Fibroblast of skin of left quadriceps (primary cell): ENCODE measurements around the gene EMC6.

Source experiments
- DNase-seq, 2 experiments: peaks; one replicate each; pipeline ENCODE4 v3.0.0-alpha.2; 2013; ENCODE audit warnings: low read depth in 2 of 2

Gene EMC6

DNA sequence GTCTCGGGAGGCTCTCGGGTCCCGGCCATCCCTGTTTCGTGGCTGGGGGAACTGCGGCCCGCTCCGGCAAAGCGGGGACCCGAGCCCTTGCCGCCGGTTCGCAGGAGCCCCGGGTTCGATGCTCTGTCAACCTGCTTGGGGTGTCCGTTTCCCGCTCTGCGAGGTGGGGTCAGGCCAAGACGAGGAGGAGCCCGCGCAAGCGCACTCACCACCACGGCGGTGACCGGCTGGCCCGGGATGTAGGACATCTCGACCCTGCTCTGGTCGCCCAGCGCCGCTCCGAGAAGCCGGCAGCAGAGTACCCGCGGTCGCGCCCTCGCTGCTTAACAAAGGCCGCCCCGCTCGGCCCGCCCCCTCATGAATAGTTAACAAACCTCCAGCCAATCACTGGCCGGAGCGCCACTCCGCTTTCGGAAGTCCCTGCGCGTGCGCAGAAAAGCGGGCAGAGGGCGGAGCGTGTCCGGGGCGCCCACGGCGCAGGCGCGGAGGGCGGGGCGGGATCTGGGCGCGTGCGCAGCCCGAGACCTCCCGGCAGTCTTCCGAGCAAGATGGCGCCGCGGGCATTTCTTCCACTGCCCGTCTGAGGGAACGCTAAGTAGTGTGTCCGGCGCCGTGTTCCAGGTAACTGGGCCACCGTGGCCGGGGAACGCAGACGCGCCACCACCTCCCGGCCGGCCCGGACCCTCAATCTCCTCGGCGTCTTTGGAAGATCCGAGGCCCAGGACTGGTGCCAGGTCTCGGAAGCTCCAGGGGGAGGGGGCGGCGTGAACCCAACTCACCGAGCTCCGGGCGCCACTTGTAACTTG is at the start of gene EMC6, which contains the start of gene TAX1BP3:
TSS of gene EMC6 (plus strand) at position 534 of the 806 bp plus-strand sequence. CDS start 335 bp downstream, outside the sequence.
TSS of gene TAX1BP3 (minus strand) at position 300 of the 806 bp plus-strand sequence. CDS start at position 248, 52 bp downstream.
- peak; percentile 94 to 95 for DNase-seq

DNA sequence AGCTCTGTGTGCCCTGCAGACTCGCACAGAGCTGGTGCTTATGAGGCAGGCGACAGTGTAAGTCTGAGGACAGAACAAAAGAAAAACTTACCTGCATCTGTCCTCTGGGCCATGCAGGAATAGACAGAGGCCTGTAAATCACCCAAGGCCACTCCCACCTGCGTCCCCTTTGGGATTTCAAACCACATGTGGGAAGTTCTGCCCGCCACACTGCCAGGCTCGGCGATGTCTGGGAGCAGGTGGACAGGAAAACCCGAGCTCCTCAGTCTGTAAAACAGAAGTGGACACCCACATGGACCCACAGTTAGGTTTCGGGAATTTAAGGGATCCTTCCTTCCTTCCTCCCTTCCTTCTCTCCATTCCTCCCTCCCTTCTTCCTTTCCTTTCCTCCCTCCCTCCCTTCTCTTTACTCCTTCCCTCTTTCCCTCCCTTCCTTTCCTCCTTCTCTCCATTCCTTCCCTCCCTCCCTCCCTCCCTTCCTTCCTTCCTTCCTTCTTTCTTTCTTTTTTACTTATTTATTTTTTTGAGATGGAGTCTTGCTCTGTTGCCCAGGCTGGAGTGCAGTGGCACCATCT is 47.4 kb upstream of the EMC6 start:
- DNase-seq = no peak

DNA sequence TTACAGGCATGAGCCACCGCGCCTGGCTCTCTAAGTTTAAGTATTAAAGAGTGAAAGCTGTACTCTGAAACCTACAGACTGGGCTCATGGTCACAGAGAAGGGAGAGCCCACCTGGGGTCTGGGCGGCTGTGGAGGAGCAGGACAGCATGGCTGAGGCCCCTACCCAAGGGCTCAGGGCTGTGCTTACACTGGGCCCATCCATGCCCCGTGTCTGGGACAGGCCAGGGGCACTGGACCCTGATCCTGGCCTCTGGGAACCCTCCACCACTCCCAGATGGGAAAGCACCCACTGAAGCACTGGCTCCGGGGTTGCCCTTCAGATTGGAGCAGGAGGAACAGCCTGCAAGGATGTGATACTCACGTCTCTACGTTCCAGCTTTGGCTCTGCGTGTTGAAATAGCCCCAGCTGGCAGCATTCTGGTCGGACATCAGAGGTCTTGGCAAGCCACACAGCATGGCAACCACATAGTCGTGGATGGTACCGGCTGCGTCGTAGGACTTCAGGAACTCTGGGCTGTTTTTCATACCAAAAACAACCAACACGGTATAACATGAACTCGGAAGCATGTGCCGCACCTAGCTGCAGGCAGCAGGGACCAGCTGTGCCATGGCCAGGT is 45.5 kb upstream of the EMC6 start:
- no peak for DNase-seq

DNA sequence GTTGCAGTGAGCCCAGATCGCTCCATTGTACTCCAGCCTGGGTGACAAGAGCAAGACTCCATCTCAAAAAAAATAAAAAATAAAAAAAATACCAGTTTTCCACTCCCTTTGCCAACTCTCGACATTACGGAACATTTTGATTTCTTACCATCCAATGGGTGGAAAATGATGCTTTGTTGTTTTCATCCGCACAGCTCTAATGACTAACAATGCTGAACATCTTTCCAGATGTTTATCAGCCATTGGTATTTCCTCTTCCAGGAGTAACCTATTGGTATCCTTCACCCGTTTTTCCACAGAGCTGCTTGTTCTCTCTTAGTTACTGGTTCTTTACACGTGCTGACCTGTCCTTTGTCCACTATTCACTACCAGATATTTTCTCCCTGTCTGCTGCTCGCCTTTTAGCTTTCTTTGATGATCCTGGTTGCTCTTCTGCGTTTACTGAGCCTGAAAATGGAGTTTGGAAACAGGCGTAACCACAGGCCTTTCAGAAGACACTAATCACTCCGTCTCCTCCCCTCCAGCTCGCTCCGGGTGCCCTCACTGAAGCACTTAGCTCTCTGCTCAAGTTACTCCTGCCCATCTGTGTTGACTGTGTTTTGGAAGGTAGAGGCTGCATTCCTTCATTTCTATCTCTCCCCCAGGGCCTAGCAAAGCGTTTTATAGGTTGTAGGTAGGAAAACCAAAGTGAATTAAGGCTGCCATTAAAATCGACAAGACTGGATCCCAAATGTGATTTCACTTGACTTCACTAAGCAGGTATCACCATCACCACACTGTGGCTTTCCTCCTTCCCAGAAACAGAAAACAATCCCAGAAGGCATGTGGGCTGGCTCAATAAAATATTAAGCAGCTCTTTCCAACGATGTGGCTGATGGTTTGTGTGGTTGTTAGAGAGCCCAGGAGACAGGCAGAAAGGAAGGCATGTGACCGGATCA is 41.5 kb upstream of the EMC6 start:
- DNase-seq = no peak

DNA sequence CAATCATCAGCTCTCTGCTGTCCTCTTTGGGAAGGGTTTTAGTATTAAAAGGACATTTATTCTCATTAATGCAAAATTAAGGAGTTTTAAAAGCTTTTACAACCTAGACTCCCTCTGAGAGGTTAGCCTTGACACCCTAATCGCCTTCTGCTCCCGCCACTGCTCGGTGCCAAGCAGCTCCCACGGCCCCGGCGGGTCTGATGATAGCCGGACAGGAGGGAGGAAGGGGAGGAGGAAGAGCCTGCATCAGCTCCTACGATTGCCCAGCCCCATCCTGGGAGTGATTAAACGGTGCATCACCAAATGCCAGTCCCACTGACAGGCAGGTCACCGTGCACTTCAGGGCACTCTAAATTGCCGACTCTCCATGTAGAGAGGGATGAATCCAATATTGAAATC is 40.8 kb upstream of the EMC6 start:
- DNase-seq = no peak

DNA sequence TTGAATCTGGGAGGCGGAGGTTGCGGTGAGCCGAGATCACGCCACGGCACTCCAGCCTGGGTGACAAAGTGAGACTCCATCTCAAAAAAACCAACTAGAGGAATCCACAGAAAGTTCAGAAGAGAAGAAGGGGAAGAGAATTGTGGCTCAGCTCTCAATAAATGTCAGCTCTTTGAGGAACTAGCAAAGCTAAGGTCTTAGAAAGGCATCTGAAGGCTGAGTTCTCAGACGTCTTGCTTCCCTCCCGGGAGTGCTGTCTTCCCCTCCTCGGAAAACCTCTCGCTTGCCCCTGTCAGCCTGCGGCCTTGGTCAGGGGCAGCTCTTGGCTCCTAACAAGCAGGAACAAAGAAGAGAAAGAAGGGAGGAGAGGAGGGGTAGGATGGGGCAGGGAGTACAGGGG is 37.8 kb upstream of the EMC6 start:
- no peak for DNase-seq

DNA sequence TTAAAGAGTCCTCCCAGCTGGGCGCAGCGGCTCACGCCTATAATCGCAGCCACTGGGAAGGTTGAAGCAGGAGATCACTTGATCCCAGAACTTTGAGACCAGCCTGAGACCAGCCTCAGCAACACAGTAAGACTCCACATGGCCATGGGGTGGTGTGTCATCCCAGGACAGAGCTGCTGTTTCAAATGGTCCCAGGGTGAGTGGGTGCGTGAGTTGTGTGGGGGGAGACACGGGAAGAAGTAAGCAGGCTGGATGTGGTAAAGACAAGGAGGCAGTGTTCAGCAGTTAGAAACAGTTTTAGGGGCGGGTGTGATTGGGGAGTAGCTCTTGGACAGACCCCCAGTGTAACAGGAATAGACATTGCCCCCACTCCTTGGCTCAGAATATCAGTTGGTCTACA is 36.3 kb upstream of the EMC6 start:
- DNase-seq = no peak

DNA sequence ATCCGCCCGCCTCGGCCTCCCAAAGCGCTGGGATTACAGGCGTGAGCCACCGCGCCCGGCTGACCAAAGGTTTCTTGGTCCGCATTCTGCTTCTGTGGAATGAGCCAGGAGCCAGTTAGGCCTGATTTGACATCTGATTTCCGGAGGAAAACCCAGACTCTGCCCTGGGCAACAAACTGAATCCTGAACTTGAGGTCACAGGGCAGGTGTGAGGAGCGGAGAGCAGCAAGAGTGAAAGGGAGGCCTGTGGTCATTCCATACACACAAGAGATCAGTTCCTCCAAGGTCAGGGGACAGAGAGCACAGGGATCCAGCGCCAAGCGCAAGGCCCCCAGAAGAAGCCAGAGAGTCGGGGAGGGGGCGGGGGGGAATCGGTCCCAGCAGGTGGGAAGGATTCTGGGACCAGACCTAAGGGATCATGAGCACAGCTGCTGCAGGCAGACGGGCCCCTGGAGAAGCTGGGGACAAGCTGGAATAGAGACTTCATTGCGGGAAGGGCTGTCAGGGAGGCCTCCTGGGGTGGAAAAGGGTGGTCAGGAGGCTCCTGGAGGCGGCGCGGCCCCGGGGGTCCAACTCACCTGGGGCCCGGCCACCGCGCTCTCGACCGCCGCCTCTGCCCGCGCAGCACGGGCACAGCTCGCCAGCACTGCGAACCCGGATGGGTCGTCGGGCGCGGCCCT is 33.0 kb upstream of the EMC6 start:
- DNase-seq = no peak

DNA sequence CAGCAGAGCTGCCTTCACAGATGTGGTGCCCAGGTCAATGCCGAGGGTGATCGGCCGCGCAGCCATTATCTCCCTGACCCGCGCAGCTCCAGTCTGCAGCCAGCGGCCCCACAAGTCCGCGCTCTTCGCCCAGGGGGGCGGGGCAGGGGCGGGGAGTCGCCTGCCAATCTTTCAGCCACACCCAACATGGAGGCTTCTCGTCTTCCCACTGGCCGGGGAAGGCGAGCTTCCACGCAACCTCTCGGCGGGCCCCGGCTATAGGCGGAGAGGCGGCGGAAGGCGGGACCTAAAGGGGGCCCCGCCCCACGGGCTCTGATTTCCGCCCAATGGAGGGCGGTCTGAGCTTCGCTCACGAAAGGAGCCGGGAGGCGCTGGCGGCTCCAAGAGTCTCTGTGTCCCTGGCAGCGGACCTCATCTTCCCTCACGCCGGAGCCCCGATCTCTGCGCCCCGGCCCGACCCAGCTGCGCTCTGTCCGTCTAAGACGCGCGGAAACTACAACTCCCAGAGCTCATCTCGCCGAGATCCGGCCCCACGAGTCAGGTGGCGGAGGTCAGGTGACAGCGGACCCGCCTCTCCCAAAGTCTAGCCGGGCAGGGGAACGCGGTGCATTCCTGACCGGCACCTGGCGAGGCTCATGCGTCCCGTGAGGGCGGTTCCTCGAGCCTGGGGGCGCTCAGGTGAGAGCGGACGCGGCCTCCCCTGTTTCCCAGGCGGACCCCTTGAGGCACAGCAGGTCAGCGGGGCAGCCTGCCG is 32.3 kb upstream of the EMC6 start, which contains the start of the genes CTNS and SHPK:
TSS of gene CTNS (plus strand) at position 607 of the 754 bp plus-strand sequence. CDS start 3,447 bp downstream, outside the sequence.
TSS of gene SHPK (minus strand) at position 97 of the 754 bp plus-strand sequence. CDS start at position 66, 31 bp downstream.
- peak; percentile 91 for DNase-seq

DNA sequence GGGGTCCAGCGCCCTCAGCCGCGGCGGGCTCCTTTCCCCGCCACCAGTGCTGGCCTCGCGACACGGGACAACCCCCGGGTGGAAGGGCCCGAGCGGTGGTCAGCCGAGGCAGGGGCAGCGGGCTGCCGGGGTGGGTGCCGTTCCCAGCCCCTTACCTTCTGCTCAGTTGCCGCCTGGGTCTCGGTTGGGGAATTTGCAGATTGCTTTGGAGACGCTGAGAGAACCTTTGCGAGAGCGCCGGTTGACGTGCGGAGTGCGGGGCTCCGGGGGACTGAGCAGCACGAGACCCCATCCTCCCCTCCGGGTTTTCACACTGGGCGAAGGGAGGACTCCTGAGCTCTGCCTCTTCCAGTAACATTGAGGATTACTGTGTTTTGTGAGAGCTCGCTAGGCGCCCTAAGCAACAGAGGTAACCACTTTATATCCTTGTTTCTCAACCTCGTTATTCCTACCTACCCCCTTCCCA is 31.7 kb upstream of the EMC6 start:
- no peak for DNase-seq

DNA sequence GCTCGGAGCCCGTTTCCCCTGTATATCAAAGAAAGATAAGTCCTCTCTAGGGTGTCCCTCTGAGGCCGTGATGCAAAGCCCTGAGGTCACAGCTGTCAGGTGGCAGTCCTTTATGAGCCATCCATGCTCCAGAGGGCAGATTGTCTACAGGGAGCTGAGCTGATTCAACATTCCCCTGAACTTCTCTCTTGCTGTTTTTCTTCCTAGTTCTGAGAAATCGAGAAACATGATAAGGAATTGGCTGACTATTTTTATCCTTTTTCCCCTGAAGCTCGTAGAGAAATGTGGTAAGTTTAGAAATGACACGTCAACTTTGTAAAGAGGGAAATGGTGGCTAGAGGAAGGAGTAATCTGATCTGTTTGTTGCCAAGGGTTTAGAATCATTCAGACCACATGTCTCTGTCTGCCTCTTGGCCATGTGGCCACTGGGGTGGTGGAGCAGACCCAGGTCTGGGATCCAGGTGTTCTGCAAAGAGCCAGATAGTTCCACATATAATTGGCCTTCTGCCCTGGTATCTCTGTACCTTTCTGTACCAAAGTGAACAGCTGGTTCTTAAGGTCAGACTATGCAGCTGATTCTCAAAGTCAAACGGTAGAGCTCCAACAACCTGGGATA is 28.5 kb upstream of the EMC6 start:
- peak in 1 of 2 experiments; percentile 14 for DNase-seq

DNA sequence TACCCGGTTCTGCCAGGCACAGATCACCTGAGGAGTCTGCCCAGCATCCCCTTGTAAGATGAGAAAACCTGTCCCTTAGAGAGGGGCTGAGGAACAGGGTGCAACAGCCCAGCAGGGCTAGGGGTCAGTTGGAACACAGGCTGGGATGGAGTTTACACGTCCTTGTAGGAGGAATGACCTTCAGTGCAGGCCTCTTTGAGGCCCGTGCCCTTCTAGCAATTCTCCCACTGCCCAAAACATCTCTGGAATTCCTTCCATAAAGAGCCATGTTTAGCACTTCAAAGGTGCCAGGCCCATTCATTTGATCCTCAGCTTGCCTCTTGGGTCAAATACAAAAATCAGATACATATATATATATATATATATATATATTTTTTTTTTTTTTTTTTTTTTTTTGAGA is 27.6 kb upstream of the EMC6 start:
- DNase-seq = no peak

DNA sequence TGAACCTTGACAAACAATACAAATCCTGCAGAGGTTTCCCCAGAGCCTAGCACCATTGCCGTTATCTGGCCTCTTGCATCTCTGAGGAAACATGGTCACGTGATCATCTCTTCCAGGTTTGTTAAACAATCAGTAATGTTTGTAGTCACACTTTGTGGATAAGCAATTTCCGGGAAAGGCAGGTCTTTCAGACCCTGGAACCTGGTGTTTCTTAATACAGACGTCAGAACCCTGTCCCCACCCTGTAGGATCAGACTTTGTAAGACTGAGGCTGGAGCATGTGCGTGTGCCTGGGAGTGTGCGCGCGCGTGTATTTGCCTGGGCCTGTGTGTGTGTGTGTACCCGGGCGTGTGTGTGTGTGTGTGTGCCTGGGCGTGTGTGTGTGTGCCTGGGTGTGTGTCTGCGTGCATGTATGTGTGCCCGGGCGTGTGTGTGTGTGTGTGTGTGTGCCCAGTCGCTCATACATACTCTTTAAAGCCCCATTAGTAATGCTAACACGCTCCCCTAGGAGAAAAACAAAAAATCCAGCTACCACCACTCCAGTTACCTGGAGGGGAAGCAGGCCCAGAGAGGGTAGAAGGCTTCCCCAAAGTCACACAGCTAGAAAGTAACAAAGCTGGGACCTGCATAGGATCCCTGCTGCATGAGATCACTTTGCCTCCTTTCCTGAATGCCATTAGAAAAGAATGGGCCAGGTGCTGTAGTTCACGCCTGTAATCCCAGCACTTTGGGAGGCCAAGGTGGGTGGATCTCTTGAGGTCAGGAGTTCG is 26.7 kb upstream of the EMC6 start:
- no peak for DNase-seq

DNA sequence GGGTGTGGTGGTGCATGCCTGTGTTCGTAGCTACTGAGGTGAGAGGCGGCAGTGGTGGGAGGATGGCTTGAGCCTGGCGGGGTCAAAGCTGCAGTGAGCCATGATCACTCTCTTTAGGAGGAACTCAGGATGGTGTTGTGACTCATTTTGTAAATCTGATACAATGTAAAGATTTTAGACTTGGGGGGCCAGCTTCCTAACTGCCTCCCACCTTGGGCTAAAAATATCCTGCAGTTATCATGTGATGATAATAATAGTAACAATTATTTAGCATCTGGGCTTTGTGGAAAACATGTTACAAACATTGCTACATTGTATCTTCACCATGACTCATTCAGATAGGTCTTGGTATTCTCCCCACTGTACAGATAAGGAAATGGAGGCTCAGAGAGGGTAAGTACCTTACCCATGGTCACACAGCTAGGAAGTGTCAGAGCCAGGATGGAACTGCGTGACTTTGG is 24.7 kb upstream of the EMC6 start:
- DNase-seq = no peak

DNA sequence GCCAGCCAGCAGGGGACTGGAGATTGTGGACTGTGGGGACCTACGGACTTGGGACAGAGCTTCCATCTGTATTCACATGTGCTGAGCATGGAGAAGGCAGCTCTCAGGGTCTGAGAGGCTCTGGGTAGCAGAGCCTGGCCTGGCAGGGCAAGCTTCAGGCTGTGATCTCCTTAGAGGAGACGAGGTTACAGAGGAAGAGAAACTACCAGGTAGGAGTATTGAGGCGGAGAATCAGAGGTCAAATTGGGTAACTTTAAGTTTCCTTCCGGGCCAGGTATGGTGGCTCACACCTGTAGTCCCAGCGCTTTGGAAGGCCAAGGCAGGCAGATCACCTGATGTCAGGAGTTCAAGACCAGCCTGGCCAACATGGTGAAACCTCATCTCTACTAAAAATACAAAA is 23.3 kb upstream of the EMC6 start:
- no peak for DNase-seq

DNA sequence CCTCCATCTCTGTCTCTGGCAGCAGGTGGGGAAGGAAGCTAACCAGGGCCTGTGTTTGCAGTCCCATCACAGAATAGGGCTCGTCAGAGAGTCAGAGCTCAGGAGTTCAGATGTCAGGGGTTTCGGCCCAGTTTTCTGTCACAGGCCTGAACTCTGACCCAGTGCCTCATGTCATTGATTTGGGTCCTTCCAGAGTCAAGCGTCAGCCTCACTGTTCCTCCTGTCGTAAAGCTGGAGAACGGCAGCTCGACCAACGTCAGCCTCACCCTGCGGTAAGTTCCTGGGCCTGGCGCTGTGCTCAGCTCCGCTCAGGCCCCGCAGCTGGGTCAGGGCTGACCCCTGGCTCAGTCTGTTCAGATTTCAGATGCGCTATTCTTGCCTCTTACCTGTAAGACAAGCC is 21.4 kb upstream of the EMC6 start:
- DNase-seq = no peak

DNA sequence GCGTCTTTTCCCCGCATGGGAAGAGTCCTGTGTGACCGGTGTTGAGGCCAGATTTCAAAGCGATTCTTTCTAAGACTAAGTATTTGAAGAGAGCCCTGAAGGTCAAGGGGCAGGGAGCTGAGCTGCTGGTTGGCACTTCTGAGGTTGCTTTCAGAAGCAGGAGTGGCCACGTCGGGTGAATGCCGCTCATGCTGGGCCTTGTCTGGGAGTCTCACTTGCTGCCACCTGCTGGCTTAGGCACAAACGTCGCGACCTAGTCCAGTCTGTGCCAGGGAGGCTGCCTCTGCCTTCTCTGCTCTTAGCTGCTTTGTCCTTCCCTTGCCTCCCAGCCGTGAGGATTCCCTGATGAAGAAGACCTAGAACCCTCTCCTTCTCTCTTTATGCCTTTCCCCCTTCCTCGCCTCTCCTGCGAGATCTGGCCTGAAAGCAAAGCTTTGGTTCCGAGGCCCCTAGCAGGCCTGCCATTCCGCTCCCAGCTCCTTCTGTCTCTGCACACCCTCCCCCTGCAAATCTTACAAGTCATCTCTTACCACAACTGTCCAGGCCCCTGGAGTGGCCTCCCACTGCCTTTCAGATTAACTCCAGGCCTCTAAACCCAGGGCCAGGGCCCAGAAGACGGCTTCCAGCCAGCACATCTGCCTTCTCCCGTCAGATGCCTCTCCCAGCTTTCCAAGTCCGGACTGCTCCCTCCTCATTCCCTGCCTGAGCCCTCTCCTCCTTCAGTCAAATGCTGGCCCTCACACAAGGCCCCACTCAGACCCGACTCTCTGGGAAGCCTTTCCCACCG is 20.6 kb upstream of the EMC6 start:
- no peak for DNase-seq

DNA sequence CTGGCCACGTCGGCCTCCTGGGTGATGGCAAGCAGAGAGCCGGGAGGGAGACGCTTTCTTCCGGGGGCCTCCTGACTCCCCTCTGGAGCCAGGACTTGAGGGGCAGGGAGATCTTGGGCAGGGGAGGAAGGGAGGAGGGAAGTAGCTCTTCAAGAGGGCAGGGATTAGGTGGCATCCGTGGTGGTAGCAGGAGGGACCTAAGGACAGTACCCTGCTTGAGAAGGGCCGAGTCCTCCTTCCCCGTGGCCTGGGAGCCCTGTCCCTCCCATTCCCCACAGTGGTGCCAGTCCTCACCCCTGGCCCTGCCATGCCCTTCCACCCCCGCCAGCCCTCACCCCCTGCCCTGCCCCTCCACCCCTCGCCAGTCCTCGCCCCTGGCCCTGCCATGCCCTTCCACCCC is 12.8 kb upstream of the EMC6 start:
- DNase-seq = no peak
